NT2/D1 (cell line): ENCODE data around the gene UNK.

Experiments
- YY1 ChIP-seq: IDR thresholded peaks from 2 replicates; pipeline ENCODE4 v1.6.1; 2011; ENCODE audit not compliant: insufficient read length, insufficient read depth
- ZNF274 ChIP-seq: IDR thresholded peaks from 2 replicates; pipeline ENCODE4 v1.6.1; 2011; ENCODE audit warnings: mild to moderate bottlenecking, low read depth, low read length

DNA sequence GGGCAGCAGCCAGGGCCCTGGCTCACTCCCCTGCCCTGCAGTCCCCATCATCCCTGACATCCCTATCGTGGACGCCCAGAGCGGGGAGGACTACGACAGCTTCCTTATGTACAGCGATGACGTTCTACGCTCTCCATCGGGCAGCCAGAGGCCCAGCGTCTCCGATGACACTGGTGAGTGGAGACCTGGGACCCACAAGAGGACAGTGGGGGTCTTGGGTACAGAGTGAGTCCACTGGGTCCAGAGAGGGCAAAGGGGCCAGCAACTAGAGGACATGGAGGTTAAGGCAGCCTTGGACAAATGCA, 32.2 kb upstream of the UNK start:
- no peak for TF ChIP-seq ZNF274
- no peak for TF ChIP-seq YY1
